ENCODE data around the gene FTCDNL1.

GRCh38 chr2:199734011-199734410 is 117.0 kb downstream of the FTCDNL1 start:
- no peak for TF ChIP-seq CTCF (optimal IDR thresholded peaks at IDR 0.05 in 1 of 3, IDR thresholded peaks at IDR 0.05 in 1 of 3, conservative IDR thresholded peaks at IDR 0.05 in 1 of 3; ENCODE audit: extremely low read depth in 1 of 3, insufficient read depth in 2 of 3, low read length in 3 of 3)
- no peak for TF ChIP-seq EZH2 (IDR thresholded peaks at IDR 0.05; ENCODE audit: low read length)
